GM18508 (cell line): ENCODE data around the gene PSMB11.

Source experiments
- ATAC-seq: cut with Tn5 transposase; IDR thresholded peaks from one replicate; pipeline ENCODE4 v1.9.1; 2021; ENCODE audit warnings: moderate number of reproducible peaks; ENCODE audit not compliant: insufficient read depth, unreplicated experiment

The PSMB11 gene

DNA sequence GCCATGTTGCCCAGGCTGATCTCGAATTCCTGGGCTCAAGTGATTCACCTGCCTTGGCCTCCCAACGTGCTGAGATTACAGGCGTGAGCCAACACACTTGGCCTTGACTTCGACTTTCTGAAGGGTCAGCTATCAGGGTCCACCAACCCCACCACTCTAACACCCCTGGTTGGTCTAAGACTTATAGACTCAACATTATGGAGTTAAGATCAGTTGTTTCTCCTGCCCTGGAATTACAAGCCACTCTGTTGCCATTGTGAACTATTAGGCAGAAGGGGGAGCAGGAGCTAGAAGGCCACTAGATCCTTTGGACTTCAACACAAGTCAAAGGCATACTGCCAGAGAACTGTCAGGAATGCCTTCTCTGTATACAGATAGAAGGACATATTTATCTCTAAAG lies 1.9 kb upstream of the PSMB11 start:
- ATAC-seq, result no peak

DNA sequence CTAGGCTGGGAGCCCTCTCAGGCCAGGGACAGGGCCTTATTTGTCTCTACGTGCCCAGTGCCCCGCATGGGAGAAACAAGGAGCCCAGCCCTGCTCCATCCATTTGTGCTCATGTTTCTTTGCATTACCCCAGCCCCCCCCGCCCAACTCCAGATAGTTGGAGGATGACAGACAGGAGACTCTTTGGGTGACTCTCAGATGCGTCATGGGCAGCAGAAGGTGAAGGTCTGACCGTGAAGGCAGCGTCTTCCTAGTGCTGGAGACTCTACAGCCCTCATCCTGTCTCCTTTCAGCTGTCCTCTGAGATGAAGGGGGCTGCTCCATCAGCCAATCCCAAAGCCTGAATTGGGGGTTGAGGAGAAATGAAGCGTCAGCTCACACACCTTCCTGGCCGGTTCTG lies 283 bp upstream of the PSMB11 start:
- ATAC-seq, result no peak

DNA sequence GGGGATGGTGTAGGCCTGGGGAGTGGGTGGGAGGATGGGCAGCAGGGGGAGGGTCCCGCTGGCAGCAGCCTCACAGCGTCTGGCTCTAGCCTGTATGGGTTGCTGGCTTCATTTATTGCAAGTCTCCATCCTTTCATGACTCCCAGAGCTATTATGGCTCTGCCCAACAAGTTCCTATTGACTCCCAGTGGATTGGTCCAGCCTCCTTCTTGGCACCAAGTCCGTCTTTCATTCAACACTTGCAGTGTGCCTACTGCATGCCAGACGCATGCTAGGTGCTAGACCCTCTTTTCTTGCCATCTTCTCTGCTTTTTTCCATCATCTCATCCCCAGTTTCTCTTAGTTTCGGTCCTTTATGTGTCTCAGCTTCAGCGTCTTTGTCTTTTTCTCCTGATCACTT lies 1.1 kb downstream of the PSMB11 start:
- no peak for ATAC-seq

DNA sequence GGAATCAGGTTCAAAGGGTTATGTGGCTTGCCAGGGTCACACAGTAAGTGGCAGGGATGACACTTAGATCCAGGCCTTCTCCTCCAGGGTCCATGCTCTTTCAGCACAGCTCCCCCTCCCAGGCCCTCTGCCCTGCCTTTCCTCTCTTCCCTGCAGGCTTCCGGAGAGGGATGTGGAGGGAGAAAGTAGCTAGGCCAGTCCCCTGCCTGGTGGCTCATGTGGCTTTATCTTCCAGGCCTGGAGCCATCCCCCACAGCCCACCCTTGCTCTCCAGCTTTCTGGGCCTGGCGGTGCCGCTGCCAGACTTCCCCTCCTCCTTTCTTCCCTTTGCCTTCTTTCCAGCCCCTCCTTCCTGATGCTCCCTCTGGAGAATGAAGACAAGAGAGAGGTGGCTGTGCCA lies 1.7 kb downstream of the PSMB11 start:
- no peak for ATAC-seq

DNA sequence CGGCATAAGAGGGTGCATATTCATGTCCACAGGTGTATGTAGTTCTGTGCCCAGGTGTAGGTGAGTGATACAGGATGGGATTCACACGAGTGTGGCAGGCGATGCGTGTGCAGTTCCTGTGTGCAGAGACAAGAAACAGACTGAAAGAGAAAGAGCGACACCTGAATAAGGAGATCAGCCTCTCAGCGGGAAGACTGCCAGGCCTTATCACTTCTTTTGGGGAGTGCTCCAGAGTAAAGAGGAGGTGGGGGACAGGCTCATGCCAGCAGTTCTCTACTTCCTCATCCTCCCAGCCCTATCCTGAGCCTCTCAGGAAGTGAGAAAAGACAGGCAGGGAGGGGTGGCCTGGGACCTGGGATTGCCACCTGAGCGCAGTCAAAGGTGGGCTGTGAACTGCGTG lies 2.8 kb downstream of the PSMB11 start:
- ATAC-seq, result no peak

DNA sequence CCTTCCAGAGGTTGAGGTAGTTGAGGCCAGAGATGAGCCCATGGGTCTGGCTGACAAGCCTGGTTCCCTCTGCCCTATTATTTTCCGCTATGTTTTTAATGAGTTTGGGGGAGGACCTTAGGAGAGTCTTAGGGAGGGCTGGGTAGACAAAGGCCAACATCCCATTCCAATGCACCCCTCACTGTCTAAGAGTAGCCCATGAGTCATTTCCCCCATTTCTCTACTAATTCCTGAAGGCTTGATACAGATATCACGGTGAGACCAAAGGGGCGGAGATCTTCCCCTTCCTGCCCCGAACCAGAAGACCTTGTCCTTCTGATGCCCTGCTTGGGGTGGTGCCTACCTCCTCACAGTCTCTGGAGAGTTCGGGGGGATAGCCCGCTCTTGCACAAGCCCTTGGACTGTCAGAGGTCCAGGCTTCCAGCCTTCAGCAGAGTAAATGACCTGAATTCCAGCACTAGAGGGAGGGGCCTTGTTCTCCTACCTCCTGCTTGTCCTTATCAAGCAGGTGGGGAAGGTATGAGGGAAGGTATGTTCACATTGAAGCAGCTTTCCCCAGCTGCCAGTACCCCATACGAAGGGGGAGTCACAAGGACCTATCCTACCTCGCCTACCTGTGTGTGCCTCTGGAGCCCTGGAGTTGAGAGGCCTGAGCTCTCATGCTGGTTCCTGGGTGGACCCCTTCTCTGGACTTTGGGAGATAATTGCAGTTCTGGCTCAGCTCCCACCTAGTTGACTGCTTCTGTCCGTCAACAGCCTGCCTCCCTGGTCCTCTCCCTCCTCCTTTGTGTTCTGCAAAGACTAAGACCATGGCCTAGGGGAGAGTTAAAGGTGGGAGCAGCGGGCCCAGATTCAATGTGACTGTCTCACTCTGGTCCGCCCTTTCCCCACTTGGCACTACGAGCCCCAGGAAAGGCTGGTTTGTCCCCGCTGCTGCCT lies 3.7 kb downstream of the PSMB11 start:
- no peak for ATAC-seq

DNA sequence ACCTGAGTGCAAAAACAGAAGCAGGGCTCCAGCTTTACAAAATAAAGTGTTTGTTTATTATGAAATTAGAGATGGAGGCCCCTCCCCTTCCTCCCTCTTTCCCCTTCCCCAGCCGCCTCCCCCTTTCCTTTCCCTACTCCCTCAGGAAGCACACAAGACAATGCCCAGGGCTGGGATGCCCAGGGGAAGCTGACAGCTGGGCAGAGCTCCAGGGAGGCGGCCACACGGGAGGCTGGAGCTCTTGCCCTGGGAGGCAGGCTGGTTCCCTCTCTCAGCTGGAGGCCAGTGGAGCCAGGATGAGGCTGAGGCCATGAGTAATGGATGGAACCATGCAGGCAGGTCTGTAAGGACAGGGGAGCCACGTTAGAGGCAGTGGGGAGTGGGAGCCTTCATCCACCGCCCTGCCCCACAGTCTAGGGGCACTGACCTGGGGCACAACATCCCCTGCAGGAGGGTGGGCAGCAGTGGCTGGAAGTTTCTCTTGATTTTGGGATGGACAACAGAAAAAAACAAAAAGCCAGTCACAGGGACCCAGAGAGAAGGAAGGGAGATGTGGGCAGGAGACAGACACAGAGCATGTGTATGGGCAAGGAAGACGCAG lies 5.1 kb downstream of the PSMB11 start:
- no peak for ATAC-seq

DNA sequence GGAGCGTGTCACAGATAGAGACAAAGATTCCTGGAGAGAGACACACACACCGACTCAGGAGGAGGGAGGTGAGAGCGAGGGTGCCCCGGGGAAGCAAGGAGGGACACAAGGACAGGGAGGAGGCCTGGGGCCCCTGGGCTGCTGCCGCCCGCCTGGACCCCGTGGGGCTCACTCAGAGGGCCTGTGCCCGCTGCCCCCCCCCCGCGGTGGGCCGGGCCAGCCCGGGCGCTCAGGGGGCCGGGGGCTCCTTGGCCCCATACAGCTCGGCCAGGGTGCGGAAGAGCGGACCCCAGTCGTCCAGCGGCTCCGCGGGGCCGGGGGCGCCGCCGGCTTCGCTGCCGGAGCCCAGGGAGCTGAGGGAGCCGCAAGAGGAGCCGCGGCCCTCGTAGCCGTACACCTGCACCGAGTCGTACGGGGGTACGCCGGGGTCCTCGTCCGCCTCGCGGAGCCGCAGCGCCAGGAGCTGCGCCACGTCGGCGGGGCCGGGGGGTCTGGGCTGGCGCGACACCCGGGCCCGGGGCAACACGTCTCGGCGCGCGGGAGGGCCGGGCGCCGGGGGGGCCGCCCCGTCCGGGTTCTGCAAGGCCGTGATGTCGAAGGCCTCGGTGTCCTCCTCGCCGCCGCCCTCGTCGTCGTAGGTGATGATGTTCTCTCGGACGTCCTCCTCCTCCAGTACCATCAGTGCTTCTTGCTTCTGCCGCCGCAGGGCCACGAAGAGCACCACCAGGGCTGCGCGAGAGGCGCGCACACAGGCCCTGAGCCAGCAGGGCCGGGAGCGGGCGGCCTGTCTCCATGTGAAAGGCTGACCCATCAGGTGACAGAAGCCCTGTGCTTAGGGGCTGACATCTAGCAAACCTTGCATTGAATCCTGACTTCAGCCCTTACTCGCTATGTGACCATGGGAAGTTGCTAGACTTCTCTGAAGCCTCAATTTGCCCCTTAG lies 6.0 kb downstream of the PSMB11 start:
- ATAC-seq, result no peak

DNA sequence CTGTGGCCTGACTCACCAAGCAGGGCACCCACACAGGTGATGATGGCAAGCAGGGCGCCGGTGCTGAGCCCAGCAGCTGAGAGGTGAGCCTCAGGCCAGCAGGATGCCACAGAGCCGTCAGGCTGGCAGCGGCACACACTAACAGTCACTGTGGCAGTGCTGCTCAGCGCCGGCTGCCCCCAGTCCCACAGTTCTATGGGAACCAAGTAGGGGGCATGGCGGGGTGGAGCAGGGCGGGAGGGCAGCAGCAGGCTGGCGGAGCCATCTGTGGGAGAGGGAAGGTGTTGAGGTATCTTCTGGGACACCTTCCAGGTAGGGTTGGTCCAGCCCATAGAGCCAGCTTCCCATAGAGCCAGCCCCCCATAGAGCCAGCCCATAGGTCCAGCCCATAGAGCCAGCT lies 7.0 kb downstream of the PSMB11 start:
- ATAC-seq, result no peak

DNA sequence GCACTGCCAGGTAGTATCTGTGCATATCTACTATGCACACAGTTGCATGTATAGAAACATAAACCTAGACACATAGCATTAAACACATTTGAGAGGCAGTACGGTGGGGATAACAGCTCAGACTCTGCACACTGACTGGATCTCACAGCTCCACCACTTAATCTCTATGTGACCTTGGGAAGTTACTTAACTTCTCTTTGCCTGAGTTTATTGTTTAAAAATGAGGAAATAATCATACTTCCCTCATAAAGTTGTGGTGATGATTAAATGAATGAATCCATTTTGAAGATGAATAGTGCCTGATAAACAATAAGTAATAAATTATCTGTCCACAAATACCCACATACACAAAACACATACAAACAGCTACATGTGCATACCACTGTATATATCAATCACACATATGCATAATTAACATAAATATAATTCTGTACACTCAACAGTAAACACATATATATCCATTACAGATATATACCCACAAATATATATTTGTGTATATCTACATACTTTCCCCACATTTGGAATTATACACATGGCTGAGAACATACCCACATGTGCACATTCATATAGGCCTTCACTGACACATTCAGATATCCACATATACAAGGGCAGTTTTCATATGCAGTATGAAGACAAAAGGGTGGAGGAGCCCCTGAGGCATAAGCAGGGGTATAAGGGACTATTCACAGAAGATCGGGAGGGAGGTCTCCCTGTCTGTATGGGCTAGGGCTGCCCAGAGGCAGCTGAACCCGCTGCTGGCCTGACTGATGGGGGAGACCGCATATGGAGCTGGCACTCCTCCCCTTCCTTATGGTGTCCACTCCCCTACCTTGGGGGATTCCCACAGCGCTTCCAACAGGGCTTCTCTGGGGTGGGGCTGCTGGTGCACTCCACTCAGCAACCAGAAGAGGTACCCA lies 9.4 kb downstream of the PSMB11 start:
- ATAC-seq, result no peak

DNA sequence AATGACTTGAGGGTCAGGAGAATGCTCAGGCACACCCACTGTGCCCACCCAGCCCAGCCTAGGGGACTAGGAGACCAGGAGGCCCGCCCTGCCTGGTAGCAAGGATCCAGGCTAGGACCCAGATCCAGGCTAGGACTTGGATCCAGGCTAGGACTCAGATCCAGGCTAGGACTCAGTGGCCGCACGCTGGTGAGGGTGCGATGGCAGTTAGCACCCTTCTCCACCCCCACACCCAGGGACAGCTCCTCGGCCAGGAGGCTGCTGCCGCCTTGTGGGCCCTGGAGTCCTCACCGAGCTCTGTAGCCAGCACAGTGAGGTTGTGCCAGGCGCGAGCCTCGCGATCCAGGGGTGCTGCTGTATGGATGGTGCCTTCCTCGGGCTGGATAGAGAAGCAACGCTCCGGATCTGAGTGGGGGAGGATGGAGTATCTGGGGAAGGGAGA lies 10.2 kb downstream of the PSMB11 start:
- ATAC-seq, result no peak

DNA sequence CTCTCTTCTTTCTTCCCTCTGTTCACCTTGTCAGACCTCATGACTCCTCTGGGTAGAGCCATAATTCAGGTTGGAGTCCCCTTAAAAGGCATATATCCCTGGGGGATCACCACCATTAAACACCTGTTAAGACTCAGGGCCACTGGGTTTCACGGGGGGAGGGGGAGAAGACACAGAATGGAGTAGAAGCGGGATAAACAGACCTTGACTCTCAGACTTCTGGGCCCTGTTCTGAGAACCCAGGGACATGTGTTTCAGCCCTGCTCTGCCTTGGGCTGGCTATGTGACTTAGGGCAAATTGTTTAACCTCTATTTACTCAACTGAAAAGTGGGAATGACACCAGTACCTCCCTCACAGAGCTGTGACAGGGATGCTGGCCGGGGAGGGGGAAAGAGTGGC lies 10.7 kb downstream of the PSMB11 start:
- ATAC-seq, result no peak

DNA sequence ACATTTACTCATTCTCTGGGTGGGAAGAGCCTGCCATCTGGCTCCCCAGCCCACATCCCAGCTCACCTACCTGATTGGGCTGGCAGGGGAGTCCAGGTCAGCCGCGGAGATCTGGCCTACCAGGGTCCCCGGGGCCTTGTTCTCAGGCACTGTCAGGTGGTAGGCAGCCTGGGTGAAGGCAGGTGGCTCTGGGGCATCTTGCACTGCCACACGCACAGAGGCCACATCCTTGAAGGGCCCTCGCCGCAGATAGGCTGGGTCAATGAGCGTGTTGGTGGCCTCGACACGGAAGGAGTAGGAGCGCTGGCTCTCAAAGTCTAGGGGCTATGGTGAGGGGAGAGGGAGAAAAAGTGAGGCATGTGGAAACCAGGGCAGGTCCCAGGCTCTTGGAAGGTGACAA lies 11.4 kb downstream of the PSMB11 start:
- ATAC-seq, result no peak

DNA sequence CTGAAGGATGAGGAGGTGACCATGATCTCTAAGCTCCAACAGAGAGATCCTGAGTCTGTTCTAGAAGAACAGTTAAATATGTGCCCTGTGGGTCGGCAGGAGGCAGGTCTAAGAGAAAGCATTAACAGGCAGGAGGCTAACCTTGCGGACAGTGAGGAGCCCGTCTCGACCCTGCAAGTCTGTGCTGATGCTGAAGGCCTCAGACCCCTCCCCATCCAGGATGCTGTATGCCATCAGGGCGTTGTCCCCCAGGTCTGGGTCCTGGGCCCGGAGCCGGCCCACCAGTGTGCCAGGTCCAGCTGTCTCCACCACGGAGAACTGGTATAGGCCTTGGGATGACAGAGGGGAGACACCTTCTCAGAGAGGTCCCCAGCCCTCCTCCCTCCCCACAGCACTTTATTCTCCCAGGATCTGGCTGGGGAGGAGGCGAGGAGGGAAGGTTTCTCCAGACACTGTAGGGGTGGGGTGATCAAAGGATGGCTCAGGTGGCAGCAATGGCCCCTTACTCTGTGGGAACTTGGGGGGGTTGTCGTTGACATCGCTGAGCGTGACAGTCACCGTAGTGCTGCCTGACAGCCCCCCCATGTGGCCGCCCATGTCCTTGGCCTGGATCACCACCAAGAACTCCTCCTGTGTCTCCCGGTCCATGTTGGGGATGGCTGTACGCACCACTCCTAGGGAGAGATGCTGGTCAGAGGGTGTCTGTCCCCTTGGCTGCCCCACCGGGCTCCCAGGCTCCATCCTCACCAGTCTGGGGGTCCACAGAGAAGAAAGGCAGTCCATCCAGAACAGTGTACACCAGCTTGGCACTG lies 12.2 kb downstream of the PSMB11 start:
- ATAC-seq, result no peak

DNA sequence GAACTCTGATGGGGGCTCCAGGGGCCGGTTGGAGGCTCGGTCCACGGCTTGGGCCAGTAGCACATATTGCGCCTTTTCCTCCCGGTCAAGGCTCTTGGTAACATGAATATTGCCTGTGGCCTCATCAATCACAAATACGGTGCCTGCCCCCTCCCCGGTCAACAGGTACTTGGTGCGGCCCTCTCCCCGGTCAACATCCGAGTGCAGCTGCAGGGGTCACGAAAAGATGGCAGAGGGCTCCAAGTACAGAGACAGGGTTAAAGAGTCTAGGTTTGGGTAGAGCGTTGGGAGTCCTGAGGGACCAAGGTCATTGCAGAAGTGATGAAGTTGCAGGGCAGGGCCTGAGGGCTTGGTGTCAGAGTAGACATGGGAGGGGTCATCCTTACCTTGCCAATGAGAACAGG lies 13.1 kb downstream of the PSMB11 start:
- ATAC-seq, result no peak

DNA sequence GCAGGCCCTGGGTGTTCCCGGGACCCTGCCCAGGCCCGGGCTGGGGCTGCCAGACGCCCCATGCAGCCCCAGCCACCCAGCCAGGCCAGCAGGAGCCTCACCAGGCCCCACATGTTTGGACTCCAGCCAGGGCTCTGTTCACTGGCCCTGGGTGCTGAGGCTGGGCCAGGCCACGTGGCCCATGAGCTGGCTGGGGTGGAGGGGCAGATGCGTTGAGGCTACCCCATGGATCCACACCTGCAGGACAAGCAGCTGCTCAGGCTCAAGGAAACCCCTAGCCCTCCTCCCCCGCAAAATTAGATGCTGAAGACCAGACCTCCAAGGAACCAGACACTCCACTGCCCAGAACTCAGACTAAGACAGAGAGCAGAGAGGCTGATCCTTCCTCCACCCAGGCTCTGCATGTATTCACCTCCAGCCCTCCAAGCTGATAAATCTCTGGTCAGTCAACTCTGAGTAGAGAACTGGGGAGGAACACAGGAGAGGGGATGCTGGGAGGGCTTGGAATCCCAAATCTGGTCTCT lies 13.7 kb downstream of the PSMB11 start:
- no peak for ATAC-seq

DNA sequence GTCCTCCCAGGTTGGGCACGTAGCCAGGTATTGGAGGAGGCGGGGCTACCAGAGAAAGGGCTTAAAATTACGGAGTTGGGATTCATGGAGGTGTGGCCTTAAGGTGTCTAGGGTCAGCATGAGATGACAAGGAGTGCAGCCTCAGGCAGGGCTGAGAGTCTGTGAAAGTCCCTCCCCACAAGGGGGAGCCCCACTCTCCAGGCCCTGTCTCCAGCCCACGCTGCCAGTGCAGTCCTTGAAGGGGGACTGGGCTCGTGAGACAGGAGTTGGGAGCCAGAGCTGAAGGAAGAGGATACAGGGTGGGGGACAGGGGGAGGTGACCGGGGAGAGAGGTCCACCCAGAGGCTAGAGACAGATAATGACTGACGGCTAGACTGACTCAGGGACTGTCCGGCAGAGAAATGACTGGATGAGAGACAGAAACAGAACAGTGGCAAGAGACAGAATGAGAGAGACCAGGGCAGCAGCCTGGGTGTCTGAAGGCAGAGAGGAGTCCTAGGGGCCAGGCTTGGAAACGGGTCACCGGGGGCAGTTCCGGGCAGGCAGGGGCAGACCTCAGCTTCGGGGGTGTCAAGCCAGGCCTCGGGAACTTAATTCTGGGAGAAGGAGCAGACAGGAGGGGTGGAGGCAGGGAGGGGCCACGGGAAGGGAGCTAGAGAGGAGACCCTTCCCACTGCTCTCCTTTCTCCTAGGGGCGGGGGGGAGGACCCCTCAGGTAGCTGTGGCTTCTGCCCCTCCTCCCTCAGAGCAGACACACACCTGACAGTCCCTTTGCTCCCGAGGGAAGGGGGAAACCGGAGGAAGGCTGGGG lies 14.3 kb downstream of the PSMB11 start:
- ATAC-seq, result no peak
